NCI-H345 (cell line): Measurements from ENCODE around the gene ALCAM.

Source experiments
- DNase-seq: peaks from one replicate; lab custom pipeline; 2025; lab: John Stamatoyannopoulos, UW

Gene ALCAM

DNA sequence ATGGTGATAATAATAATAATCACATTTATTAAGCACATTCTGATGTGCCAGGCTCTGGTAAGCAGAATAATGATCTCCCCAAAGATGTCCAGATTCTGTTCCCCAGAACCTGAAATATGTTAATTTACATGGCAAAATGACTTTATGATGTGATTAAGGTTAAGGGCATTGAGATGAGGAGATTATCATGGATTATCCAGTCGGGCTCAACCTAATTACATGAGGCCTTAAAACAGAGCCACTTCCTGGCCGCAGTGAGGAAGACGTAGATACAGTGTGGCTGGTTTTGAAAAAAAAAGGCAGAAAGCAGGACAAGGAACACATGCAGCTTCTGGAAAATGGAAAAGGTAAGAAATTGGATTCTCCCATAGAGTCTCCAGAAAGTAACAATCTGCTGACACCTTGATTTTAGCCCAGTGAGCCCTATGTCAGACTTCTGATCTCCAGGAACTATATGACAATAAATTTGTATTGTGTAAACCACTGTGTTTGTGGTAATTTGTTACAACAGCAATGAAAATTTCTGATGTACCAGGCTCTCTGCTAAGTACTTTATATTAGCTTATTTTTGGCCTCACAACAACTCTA lies 126.7 kb downstream of the ALCAM start:
- DNase-seq: no peak

GRCh38 chr3:105495021-105495420 lies 128.3 kb downstream of the ALCAM start:
- DNase-seq: no peak

DNA sequence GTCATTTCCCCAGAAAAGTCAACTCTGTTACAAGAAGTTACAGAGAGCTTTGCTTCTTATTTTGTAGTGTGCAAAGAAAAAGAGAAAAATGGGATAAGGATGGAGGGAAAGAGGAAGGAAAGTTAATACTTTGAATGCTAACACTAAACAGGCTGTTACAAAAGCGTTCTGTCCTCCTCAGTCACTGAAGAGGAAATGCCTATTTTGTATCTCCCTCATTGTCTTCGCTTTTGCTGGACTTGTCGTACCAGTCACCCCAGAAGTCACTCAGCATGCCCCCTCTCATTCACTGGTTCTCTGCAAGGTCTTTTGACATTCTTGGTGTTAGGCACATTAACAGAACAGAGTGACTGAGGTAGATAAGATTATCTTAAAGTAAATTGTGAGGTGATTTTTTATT lies 129.6 kb downstream of the ALCAM start:
- no peak for DNase-seq

GRCh38 chr3:105497386-105497785 lies 130.7 kb downstream of the ALCAM start:
- no peak for DNase-seq

GRCh38 chr3:105499961-105500360 lies 133.3 kb downstream of the ALCAM start:
- no peak for DNase-seq

- DNase-seq: no peak
These were observed 135.6 kb downstream of the ALCAM start for GRCh38 chr3:105502333-105502732.

DNA sequence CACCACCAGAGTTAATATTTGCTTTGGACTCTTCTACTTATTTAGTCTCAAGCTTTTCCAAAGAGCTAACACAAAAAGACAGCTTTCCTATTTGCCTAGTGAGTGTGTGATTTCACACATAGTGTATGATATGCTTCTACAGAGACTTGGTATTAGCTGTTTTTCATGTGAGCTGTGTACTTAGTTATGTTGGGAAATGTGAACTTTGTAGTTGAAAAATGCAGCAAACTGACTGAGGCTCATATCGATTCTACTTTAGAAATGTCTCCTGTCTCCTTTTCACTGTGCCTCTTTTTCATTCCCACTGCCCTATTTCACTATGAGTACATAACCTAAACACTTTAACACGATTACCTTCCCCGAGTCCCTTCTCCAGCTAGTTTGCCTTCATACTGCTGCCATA lies 136.5 kb downstream of the ALCAM start:
- DNase-seq: no peak

- no peak for DNase-seq
These were observed 137.8 kb downstream of the ALCAM start for GRCh38 chr3:105504440-105504951.

- DNase-seq: no peak
These were observed 138.5 kb downstream of the ALCAM start for GRCh38 chr3:105505170-105505569.

DNA sequence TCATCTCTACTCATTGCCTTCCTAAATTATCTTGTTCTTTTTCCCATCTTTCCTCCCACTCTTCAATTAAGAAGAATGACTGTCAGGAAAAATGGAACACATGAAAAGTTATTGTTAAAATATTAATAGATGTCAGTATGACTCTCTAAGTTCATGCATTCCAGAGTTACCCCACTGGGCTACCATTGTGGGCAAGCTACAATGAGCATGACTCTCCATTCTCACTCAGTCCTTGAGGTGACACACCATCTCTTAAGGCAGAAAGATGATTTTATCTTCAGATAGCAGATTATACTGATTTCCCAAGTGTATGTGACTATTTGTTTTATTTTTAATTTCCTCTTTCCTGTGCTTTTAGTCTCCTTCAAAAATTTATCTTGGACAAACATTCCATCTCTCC lies 144.3 kb downstream of the ALCAM start:
- no peak for DNase-seq

- no peak for DNase-seq
These were observed 145.4 kb downstream of the ALCAM start for GRCh38 chr3:105512061-105512460.

DNA sequence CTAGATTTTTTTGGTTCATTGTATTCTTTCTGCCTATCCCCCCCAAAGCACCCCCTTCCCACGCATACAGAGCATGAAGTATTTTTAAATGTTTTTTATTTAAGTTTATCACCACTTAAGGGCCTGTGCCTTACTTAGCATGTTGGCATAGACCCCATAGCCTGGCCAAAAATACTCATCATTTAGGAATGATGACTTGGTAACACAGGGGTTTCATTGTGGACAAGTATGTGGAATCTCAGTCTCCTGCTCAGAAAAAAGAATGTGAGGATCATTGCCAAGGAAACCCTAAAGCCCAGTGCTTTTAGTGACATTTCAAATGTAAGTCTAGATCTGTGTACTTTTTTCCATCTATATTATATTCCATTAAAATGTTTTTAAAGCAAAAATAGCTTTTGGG lies 146.3 kb downstream of the ALCAM start:
- DNase-seq: no peak

GRCh38 chr3:105513886-105514285 lies 147.2 kb downstream of the ALCAM start:
- no peak for DNase-seq

DNA sequence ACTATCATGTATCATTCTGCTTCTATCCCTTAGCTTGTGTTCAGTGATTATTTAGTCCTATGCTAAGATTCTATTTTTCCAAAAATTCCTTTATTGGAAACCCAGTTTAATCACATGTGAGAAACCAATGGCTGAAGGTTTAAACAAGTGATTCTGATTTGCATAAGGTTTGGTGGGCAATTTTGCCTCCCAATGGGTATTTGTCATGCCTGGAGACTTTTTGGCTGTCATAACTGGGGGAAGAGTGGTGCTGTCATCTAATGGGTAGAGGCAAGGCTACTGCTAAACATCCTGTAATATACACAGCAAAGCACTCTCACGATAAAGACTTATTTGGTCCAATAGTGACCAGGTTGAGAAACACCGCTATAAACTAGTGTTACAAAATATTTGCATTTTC lies 148.7 kb downstream of the ALCAM start:
- no peak for DNase-seq

DNA sequence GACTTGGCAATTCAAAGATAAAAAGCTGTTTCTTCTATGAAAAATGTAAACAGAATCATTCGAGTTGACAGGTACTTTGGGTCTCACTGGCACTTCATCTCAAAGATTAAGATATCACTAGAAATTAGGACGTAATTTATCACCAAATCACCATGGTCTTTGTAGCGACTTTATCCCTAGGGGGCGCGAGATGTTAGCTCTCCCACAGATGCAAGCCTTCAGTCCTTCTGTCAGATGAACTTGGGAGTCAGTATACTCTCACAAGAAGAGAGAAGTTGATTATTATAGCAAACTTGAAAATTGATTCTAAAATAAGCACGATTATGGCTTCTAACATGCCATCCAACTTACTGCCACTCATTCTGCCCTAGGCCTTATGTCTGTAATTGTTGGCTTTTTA lies 150.3 kb downstream of the ALCAM start:
- DNase-seq: no peak

- DNase-seq: no peak
These were observed 151.5 kb downstream of the ALCAM start for GRCh38 chr3:105518203-105518602.

DNA sequence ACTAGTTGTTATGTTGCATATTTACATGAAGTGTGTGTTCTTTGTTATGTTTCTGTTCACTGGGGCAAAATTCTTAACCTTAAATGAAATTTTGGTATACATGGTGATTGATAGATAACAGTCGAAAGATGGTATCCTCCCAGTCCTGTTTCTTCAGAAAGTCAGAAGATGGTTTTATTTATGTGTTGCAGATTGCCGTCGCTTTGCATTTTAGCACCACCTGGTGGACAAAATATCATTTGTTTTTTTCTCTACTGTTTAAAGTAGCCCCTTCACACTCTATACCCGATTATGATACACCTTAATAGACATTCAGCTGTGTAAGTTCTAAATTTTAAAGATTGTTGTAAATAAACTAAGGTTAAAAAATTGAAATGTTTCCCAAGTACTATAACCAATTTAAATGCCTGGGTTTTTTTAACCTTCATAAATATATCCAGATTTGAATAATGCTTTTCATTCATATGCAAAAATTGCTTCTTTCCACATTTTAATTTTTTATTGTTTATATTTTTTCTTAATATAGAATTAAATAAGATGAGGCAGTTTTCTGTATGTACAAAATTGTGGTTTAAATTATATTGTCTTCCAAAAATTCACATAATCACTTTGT lies 152.2 kb downstream of the ALCAM start:
- DNase-seq: peak; percentile 71

- DNase-seq: no peak
These were observed 155.1 kb downstream of the ALCAM start for GRCh38 chr3:105521770-105522169.

GRCh38 chr3:105523501-105523900 lies 156.8 kb downstream of the ALCAM start:
- no peak for DNase-seq

- DNase-seq: no peak
These were observed 158.8 kb downstream of the ALCAM start for GRCh38 chr3:105525531-105525930.

DNA sequence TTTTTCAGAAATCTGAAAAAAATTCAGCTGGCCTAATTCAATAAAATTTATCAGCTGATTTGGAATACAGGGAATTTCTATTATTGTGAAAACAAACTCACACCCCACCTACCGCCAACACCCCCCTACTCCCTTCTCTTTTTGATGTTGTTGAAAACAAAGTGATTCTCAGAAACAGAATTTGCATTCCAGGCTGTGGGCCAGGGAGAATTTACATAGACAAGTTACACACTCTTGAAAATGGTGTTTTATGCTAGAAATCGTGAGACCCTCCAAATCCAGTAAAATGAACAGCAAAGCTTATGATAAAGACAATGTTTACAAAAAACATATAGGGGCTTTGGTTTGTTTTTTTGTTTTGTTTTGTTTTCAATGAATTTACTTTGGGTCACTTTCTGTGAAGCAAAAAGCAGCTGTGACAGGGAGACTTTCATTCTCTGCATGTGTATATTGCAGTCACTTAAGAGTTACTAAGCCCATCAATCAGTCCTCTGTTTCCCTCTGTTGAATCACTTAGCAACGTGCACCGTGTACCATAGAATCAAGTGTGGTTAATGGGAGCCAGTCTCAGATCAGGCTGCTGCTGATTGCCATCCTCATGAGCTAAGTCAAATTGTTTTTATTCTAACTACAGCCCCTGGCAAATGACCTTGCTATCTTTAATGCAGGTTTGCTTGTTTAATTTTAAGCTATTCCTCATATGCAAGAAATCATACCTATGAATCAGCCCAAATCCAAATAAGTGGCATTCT lies 159.8 kb downstream of the ALCAM start:
- DNase-seq: peak; percentile 69

DNA sequence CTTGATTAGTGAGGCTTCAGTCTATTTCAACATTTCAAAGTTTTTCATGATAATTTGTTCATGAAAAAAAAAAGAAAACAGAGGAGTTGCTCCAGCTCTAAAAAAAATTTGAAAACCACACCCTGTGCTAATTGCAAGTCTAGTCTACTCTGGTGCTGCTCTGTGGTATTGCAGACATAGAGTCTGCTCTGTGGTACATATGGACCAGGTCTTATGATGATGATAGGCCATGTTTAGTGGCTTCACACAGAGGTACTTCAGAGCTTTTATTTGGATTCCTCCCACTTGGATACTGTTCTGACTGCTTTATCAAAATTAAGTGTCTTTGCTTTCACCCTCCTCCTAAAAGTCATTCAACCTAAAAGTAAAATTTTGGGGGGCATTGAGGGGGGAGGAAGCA lies 160.8 kb downstream of the ALCAM start:
- DNase-seq: peak; percentile 81

DNA sequence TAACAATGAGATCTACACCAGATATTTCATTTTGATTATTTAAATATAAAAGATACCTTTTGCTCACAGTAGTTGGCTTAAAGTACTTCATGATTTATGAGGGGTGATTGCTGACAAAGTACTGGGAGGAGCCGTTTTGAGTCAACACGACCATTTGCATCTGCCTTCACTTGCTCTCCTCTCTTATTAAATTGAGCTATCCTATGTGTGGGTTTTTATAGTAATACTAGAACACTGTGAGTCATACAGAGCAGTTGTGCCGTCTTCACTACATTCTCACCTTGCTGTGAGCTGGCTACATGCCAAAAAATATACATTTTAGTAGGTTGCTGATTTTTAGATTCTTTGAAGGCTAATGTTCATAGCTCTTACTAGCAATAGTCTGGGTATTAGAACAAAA lies 161.2 kb downstream of the ALCAM start:
- peak; percentile 81 for DNase-seq
